Stimulated activated CD4-positive, alpha-beta T cell treated with anti-CD3 and anti-CD28 coated beads, TNF-alpha, amount 100 ng/mL, for 4 hours (primary cell): ENCODE measurements around the gene MRPL42.
A peak's percentile ranks its signal among the peaks of the same experiment; 100 is the strongest.
"Not testable (repeated sequence)": the region's sequence is repeated elsewhere in the genome, so short reads cannot be mapped to it uniquely, and the experiment has no call there.

Experiments used
- DNase-seq, 3 experiments: peaks; one replicate each; pipeline ENCODE4 v3.0.0-alpha.2; 2020; ENCODE audit warnings: low read depth in 3 of 3

MRPL42 gene

DNA sequence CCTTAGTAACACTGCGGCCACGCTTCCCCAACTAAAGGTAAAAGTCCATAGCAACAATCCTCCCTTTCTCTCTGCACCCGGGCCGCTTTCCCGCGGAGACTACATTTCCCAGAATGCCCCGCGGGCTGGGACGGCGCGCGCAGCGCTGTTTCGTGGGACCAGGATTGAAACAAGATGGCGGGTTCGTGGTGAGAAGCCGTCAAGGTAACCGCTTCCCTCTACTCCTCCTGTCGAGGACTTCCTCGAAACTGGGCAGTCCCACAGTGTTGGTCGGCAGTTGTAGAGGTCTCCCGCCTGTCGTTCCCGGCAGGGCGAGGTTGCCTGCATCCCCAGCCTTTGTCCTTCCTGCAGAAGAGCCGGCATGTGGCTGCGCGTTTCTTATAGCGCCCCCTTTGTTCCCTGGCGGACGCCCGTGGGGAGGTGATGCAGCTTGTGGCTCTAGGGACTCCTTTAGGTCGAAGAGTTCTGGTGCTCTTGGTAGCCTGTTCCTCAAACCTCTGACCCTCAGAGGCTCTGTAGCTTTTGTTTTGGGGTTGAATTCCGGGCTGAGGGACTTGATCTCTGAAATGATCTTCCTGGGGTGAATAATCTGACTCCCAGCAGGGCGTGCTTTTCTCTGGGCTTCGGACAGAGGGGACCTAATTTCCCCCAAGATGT, at the start of gene MRPL42:
Gene MRPL42, plus strand, starts transcription at position 164 of the 657 bp plus-strand sequence. CDS start 1,772 bp downstream, outside the sequence.
- peak; percentile 82 to 88 (median 85) for DNase-seq

DNA sequence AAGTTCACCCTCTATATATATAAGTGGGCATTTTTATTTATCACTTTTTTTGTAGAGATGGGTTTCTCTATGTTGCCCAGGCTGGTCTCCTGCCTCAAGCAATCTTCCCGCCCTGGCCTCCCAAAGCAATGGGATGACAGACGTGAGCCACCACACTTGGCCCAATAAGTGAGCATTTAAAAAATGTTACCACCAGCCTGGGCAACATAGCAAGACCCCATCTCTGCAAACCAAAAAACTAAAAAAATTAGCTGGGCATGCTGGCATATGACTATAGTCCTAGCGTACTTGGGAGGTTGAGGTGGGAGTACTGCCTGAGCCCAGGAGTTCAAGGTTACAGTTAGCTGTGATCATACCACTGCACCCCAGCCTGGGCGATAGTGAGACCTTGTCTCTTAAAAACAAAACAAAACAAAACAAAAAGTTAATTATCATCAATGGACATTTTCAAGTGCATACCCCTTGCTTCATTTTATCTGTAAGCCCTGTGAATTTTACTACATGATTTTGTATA, 49.3 kb upstream of the MRPL42 start:
- DNase-seq = no peak

DNA sequence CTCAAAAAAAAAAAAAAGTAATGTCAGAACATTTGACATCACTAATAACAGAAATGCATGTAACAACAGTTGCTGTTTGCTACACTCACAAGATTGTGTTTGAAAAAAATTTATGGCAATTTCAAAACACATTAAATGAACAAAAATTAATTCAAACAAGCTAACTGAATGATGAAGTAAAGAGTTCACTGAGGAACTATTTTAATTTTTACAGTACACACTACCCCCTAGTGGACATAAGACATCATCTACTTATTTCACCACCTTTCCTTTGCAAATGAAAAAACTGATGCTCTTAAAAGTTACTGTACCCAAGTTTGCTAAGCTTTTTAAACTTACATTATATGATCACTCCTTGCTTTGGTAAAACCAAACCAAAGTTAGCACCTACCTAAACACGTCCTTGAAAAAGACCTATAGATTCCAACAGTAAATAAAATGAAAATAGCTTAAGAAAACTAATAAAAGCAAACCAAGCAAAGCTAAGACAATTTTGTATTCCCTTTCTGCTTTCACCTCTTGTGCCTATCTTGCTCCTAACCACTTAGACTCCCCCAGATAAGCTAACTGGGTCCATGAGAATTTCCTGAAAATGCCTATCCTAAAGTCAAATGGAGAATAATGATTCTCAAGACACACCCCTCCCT, 47.8 kb upstream of the MRPL42 start:
- DNase-seq = no peak

DNA sequence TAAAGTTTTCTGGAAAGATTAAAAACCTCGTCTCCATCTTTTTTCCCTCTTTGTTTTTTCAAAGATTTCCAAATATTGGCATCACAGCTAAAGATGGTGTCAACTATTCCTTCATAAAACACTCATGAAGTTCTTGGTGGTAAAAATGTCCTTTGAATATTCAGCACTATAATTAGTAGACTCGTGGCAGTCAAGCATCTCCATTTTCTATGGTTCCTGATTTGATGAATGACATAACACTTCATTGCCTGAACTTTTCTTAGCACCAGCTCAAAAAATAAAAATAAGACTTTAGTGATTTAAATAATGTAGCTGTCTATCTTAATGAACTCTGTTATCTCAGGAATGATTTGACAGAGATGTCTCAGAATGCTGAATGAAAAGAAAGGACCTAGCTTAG, 45.3 kb upstream of the MRPL42 start:
- no peak for DNase-seq

DNA sequence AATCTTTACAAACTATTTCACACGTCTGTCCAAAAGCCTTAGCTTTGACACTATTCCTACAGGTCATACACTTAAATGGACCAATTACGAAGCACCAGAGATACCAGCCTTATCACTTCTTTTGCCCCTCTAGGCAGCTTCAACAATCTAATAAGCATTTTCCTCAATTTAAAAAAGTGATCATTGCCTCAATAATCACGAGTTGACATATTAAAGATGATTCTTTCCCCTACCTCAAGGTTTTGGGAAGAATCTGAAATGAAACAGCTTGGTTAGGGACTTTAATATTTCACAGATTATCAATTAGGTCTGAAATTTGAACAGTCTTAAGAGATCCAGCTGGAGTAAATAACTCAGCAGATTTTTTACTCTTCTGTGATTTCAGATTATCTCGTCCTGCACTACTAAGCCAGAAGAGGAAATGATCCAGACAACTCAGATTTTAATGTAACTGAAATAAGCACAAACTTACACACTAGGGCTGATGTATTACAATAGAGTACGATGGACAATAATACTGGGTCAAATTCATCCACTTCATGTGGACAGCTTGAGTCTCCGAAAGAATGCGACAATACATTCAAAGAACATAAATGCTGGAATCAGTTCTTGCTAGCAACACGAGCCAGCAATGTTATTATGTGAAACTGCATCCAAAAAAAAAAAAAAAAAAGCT, 41.4 kb upstream of the MRPL42 start:
- no peak for DNase-seq

DNA sequence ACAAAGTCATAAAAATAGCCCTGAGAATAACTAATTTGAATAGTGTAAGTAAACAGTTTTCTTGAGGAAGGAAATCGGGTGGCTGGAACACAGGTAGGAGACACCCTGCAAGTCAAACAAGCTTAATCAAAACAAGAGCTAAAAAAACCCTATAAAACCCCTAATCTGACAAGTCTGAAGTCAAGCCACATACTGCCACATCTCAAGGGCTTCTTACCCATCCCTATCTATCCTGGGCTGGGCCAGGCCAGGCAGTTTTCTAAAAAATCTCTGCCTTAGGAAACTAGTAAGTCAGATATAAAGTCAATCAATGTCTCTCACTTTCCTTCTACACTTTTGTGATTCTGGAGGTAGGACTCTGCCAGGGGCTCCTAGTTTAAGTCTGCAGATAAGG, 40.9 kb upstream of the MRPL42 start:
- DNase-seq = no peak

DNA sequence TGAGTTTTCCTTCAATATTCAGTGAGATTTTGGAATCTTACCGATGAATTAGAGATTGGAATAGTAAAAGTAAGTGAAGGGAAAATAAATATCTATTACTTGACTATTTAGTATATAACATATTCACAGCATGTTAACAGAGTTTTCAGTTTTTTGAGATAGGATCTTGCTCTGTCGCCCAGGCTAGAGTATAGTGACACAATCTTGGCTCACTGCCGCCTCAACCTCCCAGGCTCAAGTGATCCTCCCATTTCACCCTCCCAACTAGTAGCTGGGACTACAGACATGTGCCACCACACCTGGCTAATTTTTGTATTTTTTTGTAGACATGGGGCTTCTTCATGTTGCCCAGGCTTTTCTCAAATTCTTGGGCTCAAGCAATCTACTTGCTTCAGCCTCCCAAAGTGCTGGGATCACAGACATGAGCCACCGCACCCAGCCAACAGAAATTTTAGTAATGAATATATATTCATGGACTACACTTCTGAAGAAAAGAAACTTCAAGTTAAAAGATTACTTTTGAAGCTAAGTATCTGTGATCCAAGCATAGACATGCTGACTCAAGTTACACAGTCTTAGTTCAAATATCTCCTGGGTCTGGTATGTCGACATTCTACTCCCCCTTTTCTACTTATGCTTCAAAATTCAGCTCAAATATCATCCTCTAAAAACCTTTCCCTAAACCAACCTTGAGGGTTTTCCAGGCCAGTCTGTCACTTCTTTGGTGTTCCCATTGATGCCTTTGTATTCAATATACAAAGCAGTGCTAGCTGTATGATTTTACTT, 39.3 kb upstream of the MRPL42 start:
- DNase-seq = no peak

DNA sequence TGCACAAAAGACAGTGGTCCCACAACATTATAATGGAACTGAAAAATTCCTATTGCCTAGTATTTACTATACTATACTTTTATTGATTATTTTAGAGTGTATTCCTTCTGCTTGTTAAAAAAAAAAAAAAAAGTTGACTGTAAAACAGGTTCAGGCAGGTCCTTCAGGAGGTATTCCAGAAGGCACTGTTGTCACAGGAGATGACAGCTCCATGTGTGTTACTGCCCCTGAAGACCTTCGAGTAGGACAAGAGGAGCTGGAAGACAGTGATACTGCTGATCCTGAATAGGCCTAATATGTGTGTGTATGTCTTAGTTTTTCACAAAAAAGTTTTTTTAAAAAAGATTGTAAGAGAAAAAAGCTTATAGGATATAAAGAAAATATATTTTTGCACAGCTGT, 37.9 kb upstream of the MRPL42 start:
- DNase-seq = no peak

DNA sequence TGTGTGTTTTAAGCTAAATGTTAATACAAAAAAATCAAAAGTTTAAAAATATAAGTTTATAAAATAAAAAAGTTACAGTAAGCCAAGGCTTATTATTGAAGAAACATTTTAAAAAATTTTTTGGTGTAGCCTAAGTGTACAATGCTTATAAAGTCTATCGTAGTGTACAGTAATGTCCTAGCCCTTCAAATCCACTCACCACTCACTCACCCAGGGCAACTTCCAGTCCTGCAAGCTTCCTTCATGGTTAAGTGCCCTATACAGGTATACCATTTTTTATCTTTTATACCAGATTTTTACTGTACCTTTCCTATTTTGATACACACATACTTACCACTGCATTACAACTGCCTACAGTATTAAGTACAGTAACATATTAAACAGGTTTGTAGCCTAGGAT, 37.5 kb upstream of the MRPL42 start:
- DNase-seq = no peak

DNA sequence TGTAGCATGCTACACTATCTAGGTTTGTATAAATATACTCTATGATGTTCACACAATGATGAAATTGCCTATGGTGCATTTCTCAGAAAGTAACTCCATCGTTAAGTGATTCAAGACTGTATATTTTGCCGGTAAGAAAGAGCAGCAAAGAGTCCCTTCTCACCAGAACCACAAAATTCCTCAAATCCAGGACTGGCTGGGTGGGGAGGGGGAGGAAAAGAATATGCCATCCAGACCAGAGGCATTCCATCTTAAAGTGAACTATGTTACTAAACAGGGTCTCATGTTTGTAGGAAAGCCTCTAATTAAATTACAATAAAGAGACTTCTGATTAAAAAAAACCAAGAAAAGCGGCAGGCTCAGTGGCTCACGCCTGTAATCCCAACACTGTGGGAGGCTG, 37.0 kb upstream of the MRPL42 start:
- no peak for DNase-seq

DNA sequence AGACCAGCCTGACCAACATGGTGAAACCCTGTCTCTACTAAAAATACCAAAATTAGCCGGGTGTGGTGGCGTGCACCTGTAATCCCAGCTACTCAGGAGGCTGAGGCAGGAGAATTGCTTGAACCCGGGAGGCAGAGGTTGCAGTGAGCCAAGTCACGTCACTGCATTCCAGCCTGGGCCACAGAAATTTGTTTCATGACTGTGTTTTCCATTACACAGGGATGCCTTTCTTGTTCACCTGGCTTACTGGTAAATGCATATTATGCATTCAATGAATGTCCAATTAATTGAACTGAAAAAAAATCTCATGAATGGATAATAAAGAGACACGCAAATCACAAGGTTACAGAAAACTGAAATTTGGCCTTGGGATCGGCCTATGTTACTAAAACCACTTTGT, 35.3 kb upstream of the MRPL42 start:
- DNase-seq = not testable (repeated sequence)

DNA sequence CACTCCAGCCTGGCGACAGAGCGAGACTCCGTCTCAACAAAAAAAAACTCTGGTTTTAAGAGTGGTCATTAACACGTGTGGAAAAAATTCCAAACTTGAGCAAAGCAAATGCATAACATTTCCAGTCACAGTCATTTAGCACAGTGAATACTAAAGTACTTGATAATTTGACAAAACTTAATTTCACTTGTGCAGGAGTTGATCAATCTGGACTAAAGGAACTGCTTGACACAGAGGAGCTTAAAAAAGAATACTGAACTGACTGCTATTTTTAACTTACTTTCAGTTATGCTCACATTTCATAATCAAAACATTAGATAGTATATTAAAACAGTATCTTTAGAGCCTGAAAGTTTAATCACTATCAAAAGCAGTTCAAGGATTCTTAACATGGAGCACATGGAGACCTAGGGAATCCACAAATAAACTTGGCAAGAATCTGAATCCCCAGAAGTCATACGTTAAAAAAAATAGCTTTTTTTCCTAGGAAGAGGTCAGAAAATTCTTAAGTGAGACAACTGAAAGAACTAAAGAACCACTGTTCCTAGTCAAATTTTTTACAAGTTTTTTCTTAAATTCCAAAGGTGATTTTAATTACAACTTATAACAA, 33.0 kb upstream of the MRPL42 start:
- DNase-seq = no peak

DNA sequence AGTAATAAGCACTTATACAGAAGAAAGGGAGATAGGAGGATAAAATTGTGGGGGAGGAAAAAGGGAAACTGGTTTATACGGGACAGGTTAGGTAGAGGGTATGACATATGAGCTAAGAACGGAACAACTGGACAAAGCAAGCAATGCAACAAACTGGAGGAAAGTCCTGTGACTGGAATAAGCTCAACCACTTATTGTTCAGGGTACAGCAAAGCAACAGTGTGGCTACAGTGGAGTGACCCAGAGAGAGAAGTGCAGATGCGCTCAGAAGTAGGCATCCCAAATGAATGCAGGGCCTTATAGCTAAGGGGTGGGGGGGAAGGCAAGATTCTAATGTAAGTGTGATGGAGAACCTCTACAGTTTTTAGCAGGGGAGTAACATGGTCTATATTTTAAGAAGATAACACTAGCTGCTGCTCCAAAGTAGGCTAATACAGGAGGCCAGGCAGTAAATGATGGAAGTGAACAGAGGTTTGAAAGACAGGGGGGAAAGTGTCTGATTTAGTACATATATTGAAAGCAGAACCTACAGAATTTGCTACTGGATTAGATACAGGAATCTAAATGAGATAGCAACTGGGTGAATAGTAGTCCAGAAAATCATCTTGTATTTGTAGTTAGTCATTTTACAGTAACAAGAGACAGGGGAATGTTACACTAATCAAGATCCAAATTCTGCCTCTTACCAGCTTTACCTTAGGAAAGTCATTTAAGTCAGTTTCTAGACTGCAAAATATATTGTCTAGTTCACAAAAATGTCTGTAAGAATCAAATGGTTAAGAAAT, 28.9 kb upstream of the MRPL42 start:
- no peak for DNase-seq

DNA sequence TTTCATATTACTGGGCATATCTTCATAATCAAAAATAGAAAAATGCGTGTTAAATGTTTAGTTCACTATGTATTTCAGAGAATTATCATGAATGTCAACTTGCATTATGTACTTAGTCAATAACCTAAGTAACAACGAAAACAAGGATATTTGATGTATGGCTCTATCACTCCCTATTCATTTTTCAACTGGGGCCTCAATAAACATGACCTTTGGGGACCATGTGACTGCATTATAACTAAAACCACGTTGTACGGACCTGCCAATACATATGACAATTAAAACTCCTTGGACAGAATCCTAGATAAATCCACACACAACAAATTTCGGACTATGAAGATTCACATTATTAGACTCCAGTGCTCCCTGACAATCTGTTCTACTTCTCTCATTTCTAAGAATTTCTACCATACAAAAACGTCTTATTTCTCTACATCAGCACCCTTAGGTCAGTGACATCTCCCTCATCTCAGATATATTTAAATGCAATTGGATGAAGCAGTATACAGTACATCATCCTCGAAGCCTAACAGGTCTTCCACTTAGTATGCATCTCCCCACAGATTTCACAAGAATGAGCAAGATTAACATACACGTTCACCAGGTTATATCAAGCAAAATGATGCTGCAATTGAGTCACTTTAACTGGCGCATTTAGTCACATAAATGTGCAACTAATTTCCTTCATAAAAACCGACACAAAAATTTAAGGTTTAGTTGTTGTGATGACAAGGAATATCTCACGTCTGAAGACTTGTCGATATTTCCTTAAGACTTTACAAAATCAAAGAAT, 27.1 kb upstream of the MRPL42 start:
- no peak for DNase-seq

DNA sequence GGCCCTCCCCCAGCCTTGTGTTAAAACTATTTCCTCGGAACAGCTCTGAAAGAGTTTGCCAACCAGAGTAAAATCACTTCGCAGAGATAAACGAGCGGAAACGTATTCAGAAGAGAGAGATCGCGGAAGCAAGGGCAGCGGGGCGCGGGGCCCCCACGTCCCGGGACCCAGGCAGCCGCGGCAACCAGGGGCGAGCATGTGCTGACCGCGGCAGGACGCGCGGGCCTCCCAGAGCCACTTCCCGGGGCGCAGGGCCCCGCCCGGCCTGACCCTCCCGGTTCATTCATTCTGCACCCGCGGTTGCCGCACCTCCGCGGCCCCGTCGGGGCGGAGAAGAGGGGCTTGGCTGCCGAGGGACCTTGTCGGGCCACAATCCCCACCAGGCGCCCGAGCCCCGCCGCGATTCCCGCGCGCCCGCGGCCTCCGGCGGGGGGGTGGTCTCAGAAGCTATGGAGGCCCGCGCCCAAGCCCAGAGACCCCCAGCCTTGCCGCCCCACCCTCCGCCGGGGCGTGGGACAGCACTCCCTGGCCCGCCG, 26.2 kb upstream of the MRPL42 start:
- no peak for DNase-seq

DNA sequence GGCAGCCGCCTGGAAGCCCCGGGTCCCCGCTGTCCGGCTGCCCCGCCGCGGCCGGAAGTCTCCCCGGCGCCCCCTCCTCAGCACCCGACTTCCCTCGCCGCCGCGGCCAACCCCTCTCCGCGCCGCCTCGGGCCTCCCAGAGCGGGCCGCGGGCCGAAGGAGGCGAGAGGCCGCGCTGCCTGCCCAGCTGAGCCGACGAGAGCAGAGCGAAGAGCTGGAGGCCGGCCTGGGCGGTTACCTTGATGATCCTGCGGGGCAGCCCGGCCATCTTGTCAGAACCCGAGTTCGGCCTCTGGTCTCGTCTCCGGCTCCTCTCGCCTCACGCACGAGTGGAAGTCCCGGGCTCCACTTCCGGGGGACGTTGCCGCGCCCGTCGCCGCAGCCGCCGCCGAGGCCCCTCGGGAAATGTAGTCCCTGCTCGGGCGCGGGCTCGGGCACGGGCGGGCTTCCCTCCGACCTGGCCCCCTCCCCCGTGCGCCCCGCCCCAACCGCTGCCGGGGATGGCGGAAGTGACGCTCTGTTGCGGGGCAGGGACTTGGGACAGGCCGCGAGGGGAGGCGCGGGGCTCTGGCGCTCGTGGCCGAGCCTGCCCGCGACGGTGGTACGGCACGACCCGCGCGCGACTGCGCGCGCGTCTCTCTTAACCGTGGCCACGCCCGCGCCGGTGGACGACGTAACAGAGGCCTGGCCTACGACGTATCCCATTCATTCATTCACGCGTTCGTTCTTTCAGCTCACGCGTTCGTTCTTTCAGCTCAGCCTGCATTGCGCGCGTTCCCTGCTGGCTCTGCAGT, 25.5 kb upstream of the MRPL42 start, which contains the start of gene UBE2N:
Gene UBE2N, minus strand, starts transcription at position 331 of the 794 bp plus-strand sequence. Its CDS starts 63 bp downstream, at position 268.
- peak; percentile 91 to 95 (median 92) for DNase-seq

DNA sequence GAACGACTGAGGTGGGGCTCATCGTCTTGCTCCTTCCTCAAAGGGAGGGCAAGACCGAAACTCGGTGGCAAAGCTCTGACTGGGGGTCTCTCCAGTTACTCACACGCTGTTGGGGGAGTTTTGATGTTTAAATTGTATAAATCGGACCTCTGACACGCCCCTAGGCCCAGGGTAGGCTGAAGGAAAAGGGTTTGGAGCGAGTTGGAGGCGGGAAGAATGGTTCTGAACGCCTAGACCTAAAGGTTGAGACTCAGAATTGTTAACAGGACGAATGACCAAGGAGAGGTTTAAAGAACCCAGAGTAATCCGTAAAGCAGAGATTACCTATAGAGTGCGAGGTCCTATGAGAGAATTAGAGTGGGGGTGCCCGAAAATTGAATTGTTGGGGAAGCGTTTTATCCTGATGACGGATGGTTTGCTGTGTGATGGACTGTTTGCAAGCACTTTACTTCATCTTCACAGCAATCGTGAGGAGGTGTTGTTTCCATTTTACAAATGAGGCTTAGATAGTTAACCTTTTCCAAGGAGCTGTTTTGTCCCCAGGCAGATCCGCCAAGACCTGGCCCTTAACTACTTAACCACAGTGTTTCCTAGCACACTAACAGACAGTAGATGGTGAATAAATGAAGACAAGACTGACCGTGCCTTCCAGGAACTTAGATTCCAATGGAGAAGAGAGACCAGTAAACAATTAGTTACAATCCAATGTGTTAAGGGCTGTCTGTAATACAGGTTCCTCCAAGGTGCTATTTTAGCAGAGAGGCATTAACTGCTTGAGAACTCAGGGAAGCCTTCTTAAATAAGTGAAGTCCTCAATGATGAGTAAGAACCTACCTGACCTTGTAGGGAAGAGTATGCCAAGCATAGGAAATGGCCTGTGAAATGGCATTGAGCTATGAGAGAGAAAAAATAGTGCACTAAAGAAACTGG, 24.6 kb upstream of the MRPL42 start:
- no peak for DNase-seq

DNA sequence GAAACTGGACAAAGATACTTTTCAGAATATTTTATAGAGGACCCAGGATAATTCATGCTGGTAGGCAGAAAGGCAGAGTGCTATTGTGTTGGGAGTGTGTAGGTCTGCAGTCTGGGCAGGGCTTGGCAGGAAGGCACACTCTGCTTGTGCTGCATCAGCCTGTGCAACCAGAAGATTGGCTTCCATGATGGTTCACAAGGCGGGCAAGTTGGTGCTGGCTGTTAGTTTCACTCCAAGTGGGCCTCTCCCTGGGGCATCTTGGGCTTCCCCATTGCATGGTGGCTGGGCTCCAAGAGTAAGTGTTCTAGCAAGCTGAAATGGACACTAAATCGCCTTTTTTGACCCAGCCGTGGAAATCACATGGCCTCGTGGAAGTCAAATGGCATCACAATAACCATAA, 23.7 kb upstream of the MRPL42 start:
- no peak for DNase-seq
